Measurements from ENCODE around the gene TNFAIP3. TPM values are rescaled to one million over a fixed set of nuclear protein-coding genes. Genes with fewer than 3 reads are reported as not detected.
"Not testable (repeated sequence)": the region's sequence is repeated elsewhere in the genome, so short reads cannot be mapped to it uniquely, and the experiment has no call there.

Gene TNFAIP3
- 10 to 100 TPM in 1 of 3 donors, 1 to 10 TPM in 2; 7.2 to 10.7 (median 7.8) TPM for polyA plus RNA-seq (ENCODE audit: insufficient read length in 3 of 3)

- peak in 2 of 3 donors; percentile 82 to 84 for DNase-seq (ENCODE audit: low read depth in 3 of 3, low spot score in 2 of 3)
Measured at GRCh38 chr6:137866914-137867684, at the start of gene TNFAIP3. TNFAIP3 (plus strand) TSS chr6:137867259; CDS start chr6:137871228, 3,969 bp downstream.

DNA sequence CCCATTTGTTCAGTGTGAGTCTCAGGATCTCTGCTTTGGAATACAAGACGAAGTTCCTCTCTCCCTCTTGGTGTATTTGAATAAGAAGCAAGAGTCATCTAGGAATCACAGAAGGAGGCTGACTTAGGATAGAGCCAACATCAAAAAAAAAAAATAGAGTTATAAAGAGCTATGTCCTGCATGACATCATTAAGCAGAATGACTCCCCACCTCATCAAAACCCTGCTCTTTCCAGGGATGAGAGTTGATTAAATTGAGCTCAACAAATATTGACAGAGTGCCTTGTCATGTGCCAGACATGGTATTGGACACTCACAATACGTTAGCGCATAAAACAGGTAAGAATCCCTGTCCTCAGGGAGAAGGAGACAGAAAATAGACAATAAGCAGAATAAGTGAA lies 48.6 kb upstream of the TNFAIP3 start:
- no peak for DNase-seq (ENCODE audit: low read depth in 3 of 3, low spot score in 2 of 3)

DNA sequence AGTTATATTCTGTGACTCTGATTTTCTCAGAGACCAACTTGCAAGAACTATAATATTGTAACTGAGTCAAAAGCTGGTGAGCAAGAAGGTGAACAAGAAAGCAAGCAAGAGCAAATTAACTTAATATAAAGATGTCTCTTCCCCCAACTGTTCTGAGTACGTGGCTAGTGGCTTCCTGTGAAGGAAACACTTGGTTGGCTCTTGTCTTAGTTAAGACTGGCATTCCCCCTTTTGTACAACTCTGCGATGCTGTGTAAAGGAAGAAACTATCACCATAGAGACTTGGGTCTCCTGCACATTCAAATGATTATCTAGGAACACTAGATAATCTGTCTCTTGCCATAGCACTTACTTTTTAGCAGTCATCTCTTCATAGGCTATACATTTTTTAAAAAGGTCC lies 47.3 kb upstream of the TNFAIP3 start:
- no peak for DNase-seq (ENCODE audit: low read depth in 3 of 3, low spot score in 2 of 3)

GRCh38 chr6:137820425-137820824 lies 46.6 kb upstream of the TNFAIP3 start:
- DNase-seq (ENCODE audit: low read depth in 3 of 3, low spot score in 2 of 3) = no peak

DNA sequence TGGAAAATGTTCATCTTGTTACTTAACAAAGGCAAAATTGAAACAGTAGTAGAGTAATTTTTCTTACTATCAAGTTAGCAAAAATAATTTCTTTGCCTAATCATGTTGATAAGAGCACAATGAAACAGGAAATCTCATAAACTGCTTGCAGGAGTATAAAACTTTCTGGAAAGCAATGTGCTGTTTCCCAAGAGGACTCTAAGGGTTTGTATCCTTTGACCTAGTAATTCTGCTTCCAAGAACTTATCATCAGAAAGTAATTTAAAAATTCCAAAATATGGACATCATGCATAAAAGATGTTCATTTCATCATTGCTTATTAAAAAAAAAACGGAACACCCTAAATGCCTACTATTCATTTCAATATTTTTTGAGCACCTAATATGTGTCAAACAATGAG lies 46.1 kb upstream of the TNFAIP3 start:
- no peak for DNase-seq (ENCODE audit: low read depth in 3 of 3, low spot score in 2 of 3)

DNA sequence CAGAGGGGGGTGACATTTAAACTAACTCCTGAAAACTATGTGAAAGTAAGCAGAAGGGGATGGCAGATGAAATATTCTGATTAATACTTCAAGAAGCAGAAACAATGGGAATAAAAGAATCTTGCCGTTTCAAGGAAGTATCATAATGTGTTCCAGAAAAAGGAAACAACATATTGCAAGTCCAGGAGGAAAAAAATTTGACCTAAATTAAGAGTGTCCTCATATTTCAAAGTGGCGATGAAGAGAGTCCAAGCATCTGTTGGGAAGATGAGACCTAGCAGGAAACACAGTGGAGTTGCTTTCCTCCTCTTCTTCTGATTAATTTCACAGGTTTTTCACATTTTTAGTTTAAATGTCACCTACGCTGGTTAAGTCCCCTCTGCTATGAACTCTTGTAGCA lies 45.6 kb upstream of the TNFAIP3 start:
- no peak for DNase-seq (ENCODE audit: low read depth in 3 of 3, low spot score in 2 of 3)

DNA sequence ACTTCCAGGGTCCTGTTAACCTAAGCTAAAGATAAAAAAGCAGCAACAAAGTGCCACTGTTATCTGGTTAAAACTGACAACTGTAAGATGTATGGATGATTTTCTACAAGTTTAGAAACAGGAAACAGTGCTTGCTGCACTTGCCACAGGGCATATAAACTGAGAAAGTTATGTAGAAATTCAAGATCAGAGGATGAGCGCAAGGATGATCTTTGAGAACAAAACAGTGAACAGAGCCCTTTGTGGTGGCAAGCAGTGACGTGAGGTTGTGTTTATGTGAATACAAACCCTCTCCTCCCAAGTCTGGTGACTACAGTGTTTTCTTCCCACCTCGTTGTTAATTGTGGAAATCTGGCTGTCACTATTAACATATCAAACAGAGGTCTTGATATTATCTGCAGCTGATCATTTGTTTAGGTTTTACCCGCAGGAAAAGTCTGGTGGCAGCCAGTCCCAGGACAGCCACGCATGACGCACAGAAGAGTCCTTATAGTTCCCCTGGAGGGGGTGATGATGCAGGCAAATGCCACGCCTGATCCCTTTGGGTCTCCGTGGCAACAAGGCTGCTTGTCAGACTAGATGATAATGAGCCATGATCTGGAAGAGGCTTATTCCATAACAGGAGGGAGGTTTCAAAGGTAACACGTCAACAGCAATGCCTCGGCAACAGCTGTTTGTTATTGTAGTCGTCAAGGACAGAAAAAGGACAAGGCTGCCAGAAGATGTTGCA lies 43.1 kb upstream of the TNFAIP3 start:
- no peak for DNase-seq (ENCODE audit: low read depth in 3 of 3, low spot score in 2 of 3)

- DNase-seq (ENCODE audit: low read depth in 3 of 3, low spot score in 2 of 3) = no peak
Measured at GRCh38 chr6:137824556-137824879, 42.5 kb upstream of the TNFAIP3 start.

DNA sequence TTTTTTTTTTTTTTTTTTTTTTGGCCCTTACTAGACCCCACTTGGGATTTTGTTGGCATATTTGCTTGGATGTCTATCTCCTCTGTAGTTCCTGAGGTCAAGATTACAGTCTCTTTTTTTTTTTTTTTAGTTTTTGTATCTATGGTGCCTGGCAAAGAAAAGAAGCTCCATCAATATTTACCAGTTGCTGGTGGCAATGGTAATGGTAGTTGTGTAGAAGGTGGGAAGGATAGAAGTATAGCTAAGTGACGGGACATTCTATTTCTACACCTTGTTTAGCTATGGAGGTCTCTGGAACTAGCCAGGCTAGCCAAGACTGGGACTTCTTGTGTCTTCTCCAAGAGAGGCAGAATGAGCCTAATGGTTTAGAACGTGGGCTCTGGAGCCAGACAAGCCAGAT lies 42.2 kb upstream of the TNFAIP3 start:
- no peak for DNase-seq (ENCODE audit: low read depth in 3 of 3, low spot score in 2 of 3)

GRCh38 chr6:137827411-137827940 lies 39.6 kb upstream of the TNFAIP3 start:
- DNase-seq (ENCODE audit: low read depth in 3 of 3, low spot score in 2 of 3) = no peak

GRCh38 chr6:137827977-137828810 lies 38.9 kb upstream of the TNFAIP3 start:
- DNase-seq (ENCODE audit: low read depth in 3 of 3, low spot score in 2 of 3) = no peak

- DNase-seq (ENCODE audit: low read depth in 3 of 3, low spot score in 2 of 3) = no peak
Measured at GRCh38 chr6:137829641-137830083, 37.4 kb upstream of the TNFAIP3 start.

DNA sequence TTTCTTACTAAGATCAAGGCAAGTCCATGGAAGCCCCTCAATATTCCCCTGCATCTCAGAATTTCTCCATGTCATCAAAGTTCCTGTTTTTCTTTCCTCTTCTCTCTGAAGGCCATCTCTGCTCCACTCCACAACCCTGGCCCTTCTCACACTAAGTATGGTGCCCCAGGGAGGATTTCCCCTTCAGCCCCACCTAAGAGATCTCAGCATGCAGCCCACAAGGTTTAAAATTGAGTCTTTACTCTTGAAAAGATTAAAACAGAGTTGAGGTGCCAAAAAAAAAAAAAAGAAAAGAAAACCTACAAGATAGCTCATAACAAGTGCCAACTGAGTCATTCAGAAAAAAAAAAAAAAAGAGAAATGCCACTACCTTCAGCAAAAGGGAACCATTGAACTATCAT lies 36.5 kb upstream of the TNFAIP3 start:
- no peak for DNase-seq (ENCODE audit: low read depth in 3 of 3, low spot score in 2 of 3)

GRCh38 chr6:137832110-137832509 lies 34.9 kb upstream of the TNFAIP3 start:
- DNase-seq (ENCODE audit: low read depth in 3 of 3, low spot score in 2 of 3) = no peak

DNA sequence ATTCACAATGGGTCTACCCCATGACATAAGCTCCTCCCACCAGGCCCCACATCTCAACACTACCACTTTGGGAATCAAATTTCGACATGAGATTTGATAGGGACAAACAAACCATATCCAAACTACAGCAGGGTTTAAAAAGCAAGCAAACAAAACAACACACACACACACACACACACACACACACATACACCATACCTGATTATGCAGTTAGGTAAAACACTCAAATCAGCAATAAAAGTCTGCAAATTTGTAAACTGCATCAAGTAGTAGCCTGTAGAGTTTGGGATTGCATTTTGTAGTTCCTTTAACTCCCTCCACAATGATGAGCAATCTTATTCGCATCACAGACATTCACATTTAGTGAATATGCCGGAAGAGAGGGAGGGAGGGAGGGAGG lies 32.6 kb upstream of the TNFAIP3 start:
- no peak for DNase-seq (ENCODE audit: low read depth in 3 of 3, low spot score in 2 of 3)

GRCh38 chr6:137836788-137837187 lies 30.3 kb upstream of the TNFAIP3 start:
- no peak for DNase-seq (ENCODE audit: low read depth in 3 of 3, low spot score in 2 of 3)

DNA sequence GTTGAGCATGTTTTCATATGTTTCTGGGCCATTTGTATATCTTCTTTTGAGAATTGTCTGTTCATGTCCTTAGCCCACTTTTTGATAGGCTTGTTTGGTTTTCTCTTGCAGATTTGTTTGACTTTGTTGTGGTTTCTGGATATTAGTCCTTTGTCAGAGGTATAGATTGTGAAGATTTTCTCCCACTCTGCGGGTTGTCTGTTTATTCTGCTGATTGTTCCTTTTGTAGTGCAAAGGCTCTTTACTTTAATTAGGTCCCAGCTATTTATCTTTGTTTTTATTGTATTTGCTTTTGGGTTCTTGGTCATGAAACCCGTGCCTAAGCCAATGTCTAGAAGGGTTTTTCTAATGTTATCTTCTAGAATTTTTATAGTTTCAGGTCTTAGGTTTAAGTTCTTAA lies 29.0 kb upstream of the TNFAIP3 start:
- DNase-seq (ENCODE audit: low read depth in 3 of 3, low spot score in 2 of 3) = not testable (repeated sequence)

GRCh38 chr6:137838597-137838996 lies 28.5 kb upstream of the TNFAIP3 start:
- DNase-seq (ENCODE audit: low read depth in 3 of 3, low spot score in 2 of 3) = not testable (repeated sequence)

DNA sequence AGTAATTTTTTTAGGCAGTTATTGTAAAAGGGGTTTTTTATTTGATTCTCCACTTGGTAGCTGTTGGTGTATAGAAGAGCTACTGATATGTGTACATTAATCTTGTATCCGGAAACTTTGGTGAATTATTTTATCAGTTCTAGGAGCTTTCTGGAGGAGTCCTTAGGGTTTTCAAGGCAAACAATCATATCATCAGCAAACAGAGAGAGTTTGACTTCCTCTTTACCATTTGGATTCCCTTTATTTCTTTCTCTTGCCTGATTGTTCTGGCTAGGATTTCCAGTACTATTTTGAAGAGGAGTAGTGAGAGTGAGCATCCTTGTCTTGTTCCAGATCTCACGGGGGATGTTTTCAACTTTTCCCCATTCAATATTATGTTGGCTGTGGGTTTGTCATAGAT lies 28.0 kb upstream of the TNFAIP3 start:
- no peak for DNase-seq (ENCODE audit: low read depth in 3 of 3, low spot score in 2 of 3)

DNA sequence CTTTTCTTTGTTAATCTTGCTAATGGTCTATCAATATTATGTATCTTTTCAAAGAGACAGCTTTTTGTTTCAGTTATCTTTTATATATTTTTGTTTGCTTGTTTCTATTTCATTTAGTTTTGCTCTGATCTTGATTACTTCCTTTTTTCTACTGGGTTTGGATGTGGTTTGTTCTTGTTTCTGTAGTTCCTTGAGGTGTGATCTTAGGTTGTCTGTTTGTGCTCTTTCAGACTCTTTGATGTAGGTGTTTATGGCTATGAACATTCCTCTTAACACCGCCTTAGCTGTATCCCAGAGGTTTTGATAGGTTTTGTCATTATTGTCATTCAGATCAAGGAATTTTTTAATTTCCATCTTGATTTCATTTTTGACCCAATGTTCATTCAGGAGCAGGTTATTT lies 26.8 kb upstream of the TNFAIP3 start:
- DNase-seq (ENCODE audit: low read depth in 3 of 3, low spot score in 2 of 3) = no peak

- no peak for DNase-seq (ENCODE audit: low read depth in 3 of 3, low spot score in 2 of 3)
Measured at GRCh38 chr6:137843211-137843610, 23.8 kb upstream of the TNFAIP3 start.
